Endothelial cell of umbilical vein (primary cell): ENCODE results near the gene PID1.

Experiments used
- CTCF ChIP-seq, 2 donors: IDR thresholded peaks; 1 replicate in 1 of 2; 2 replicates in 1 of 2; pipeline ENCODE4 v1.5.1; 2011; ENCODE audit warnings: low read length in 2 of 2, mild to moderate bottlenecking in 2 of 2, moderate library complexity in 2 of 2, control low read depth in 1 of 2, inconsistent platforms in 1 of 2, low read depth in 1 of 2; ENCODE audit not compliant: insufficient read depth in 1 of 2; ENCODE audit errors: extremely low read depth in 1 of 2
- EZH2 ChIP-seq: IDR thresholded peaks from 2 replicates; pipeline ENCODE4 v1.6.1; 2012; ENCODE audit warnings: borderline replicate concordance, low read depth, mild to moderate bottlenecking, moderate library complexity, low read length, inconsistent platforms; ENCODE audit not compliant: severe bottlenecking

GRCh38 chr2:229043681-229044080 is 227.4 kb downstream of the PID1 start:
- TF ChIP-seq EZH2: no peak
- no peak for TF ChIP-seq CTCF (IDR thresholded peaks at IDR 0.05; ENCODE audit: extremely low read depth in 1 of 2, insufficient read depth in 1 of 2, low read depth in 1 of 2, low read length in 2 of 2)
